Measurements from ENCODE around the gene TAF1.

DNA sequence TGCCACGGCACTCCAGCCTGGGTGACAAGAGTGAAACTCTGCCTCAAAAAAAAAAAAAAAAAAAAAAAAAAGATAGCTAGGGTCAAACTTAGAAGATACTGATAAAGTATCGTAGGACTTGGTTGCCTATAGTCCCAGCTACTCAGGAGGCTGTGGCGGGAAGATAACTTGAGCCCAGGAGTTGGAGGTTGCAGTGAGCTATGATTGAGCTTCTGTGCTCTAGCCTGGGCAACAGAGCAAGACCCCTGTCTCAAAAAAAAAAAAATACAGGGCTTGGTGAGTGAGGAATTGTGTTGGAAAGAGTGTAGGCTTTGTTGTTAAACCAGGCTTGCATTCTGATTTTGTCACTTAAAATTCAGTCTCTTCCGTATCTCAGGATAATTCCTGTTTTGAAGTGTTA lies 6.2 kb downstream of the TAF1 start:
- TF ChIP-seq EZH2phosphoT487 (IDR thresholded peaks at IDR 0.05; ENCODE audit: borderline replicate concordance) (no peak), CTCF (conservative IDR thresholded peaks at IDR 0.05; ENCODE audit: low read length) (no peak)

All from Loucy (cell line).